K562 (cell line): ENCODE measurements around the gene DCAF5. TPM values are rescaled to one million over a fixed set of nuclear protein-coding genes. Genes with fewer than 3 reads are reported as not detected.

Experiments
- ARID4B ChIP-seq: sonication (generic); formaldehyde crosslinking; IDR thresholded peaks from 2 replicates; pipeline ENCODE4 v1.8.0; 2022; ENCODE audit warnings: mild to moderate bottlenecking, missing genetic modification reagents
- C11orf30 ChIP-seq: fragments of 450-650 bp; IDR thresholded peaks from 2 replicates; pipeline ENCODE4 v1.6.1; 2016; ENCODE audit warnings: low read depth, mild to moderate bottlenecking
- CBFB ChIP-seq: sonication (generic); formaldehyde crosslinking; IDR thresholded peaks from 2 replicates; pipeline ENCODE4 v1.4.0; 2020; ENCODE audit warnings: mild to moderate bottlenecking, missing genetic modification reagents
- CREM ChIP-seq: IDR thresholded peaks from 2 replicates; pipeline ENCODE4 v1.6.1; 2014; ENCODE audit warnings: antibody characterized with exemption, low read depth
- ESRRA ChIP-seq: fragments of 450-650 bp; IDR thresholded peaks from 2 replicates; pipeline ENCODE4 v1.6.1; 2014; ENCODE audit warnings: low read depth, mild to moderate bottlenecking, moderate library complexity, borderline replicate concordance
- HCFC1 ChIP-seq: IDR thresholded peaks from 2 replicates; pipeline ENCODE4 v1.6.1; 2012; ENCODE audit warnings: low read depth, low read length, improper control_type of control experiment
- KDM4B ChIP-seq, 2 experiments: fragments of 450-650 bp in 1 of 2; sonication (generic) in 1 of 2; IDR thresholded peaks; 2 replicates each; pipeline ENCODE4 v1.6.1; 2016 to 2017; ENCODE audit warnings: borderline replicate concordance in 2 of 2, antibody characterized with exemption in 1 of 2, low read depth in 1 of 2, mild to moderate bottlenecking in 1 of 2
- MBD2 ChIP-seq: sonication (generic); IDR thresholded peaks from 2 replicates; pipeline ENCODE4 v1.6.1; 2016; ENCODE audit warnings: low read depth, borderline replicate concordance
- NR2C2 ChIP-seq, 2 experiments: fragments of 200-800 bp in 1 of 2; sonication (Bioruptor generic) in 1 of 2; sonication (generic) in 1 of 2; formaldehyde crosslinking in 1 of 2; IDR thresholded peaks; 2 replicates each; pipeline versions ENCODE4 v1.6.1 to v1.8.0; 2016 to 2022; ENCODE audit warnings: mild to moderate bottlenecking in 1 of 2, missing compliant biosample characterization in 1 of 2, missing genetic modification characterization in 1 of 2, missing genetic modification reagents in 1 of 2
- PKNOX1 ChIP-seq: fragments of 450-650 bp; IDR thresholded peaks from 2 replicates; pipeline ENCODE4 v1.6.1; 2016
- RB1 ChIP-seq: fragments of 450-650 bp; IDR thresholded peaks from 2 replicates; pipeline ENCODE4 v1.6.1; 2017; ENCODE audit warnings: low read depth, mild to moderate bottlenecking
- polyA plus RNA-seq, 8 experiments: library from polyadenylated mRNA; depleted of rRNA in 4 of 8; stranded (reverse) in 5 of 8; unstranded in 3 of 8; fragments of >200 nt; fragmentation: Nextera tagmentation in 2 of 8; fragmentation: Illumina TruSeq in 1 of 8; extraction: Ambion mirVana in 2 of 8; extraction: Trizol in 1 of 8; gene quantifications; 2 replicates each; pipeline versions ENCODE4 v1.2.1 to v1.2.3, GENCODE V29; 2011 to 2014; ENCODE audit warnings: inconsistent platforms in 1 of 8, missing spikeins in 1 of 8
- total RNA-seq, 7 experiments: library from RNA; depleted of rRNA in 6 of 7; stranded (reverse); fragments of >200 nt in 6 of 7; fragmentation: Illumina TruSeq in 2 of 7; extraction: Trizol in 2 of 7; gene quantifications; 2 replicates each; pipeline versions ENCODE4 v1.2.1 to v1.2.3, GENCODE V29; 2011 to 2021; ENCODE audit warnings: low replicate concordance in 1 of 7
- TF ChIP-seq, protein P1 (sequence below): fragments of 450-650 bp; IDR thresholded peaks from 2 replicates; pipeline ENCODE4 v1.7.1; 2018; ENCODE audit warnings: mild to moderate bottlenecking, low read depth; ENCODE audit not compliant: partially characterized antibody
- TF ChIP-seq, protein P2 (sequence below): fragments of 250-450 bp; sonication (Bioruptor Pico); IDR thresholded peaks from 2 replicates; pipeline ENCODE4 v1.4.0; 2020; ENCODE audit warnings: mild to moderate bottlenecking
- TF ChIP-seq, protein P3 (sequence below): fragments of 450-650 bp; IDR thresholded peaks from 2 replicates; pipeline ENCODE4 v1.6.1; 2014; ENCODE audit warnings: low read depth, mild to moderate bottlenecking, moderate library complexity, borderline replicate concordance

DCAF5 gene
- total and polyA plus RNA-seq, 9 of the 15 experiments (the other 6 are each of a cell fraction or from before 2014, with no cell fraction given), result 5.6 to 24.1 (median 12.7) TPM

GRCh38 chr14:69191340-69192111 lies 38.6 kb upstream of the DCAF5 start, which contains the start of gene EXD2 (continued):
- TF ChIP-seq PKNOX1, result peak; percentile 44
- peak; percentile 79 for TF ChIP-seq ARID4B (CRISPR knock-in tag)
- TF ChIP-seq, protein P1, sequence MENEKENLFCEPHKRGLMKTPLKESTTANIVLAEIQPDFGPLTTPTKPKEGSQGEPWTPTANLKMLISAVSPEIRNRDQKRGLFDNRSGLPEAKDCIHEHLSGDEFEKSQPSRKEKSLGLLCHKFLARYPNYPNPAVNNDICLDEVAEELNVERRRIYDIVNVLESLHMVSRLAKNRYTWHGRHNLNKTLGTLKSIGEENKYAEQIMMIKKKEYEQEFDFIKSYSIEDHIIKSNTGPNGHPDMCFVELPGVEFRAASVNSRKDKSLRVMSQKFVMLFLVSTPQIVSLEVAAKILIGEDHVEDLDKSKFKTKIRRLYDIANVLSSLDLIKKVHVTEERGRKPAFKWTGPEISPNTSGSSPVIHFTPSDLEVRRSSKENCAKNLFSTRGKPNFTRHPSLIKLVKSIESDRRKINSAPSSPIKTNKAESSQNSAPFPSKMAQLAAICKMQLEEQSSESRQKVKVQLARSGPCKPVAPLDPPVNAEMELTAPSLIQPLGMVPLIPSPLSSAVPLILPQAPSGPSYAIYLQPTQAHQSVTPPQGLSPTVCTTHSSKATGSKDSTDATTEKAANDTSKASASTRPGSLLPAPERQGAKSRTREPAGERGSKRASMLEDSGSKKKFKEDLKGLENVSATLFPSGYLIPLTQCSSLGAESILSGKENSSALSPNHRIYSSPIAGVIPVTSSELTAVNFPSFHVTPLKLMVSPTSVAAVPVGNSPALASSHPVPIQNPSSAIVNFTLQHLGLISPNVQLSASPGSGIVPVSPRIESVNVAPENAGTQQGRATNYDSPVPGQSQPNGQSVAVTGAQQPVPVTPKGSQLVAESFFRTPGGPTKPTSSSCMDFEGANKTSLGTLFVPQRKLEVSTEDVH, result peak; percentile 79
- TF ChIP-seq, protein P2, sequence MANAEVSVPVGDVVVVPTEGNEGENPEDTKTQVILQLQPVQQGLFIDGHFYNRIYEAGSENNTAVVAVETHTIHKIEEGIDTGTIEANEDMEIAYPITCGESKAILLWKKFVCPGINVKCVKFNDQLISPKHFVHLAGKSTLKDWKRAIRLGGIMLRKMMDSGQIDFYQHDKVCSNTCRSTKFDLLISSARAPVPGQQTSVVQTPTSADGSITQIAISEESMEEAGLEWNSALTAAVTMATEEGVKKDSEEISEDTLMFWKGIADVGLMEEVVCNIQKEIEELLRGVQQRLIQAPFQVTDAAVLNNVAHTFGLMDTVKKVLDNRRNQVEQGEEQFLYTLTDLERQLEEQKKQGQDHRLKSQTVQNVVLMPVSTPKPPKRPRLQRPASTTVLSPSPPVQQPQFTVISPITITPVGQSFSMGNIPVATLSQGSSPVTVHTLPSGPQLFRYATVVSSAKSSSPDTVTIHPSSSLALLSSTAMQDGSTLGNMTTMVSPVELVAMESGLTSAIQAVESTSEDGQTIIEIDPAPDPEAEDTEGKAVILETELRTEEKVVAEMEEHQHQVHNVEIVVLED (CRISPR knock-in tag), result peak; percentile 74
- peak; percentile 93 for TF ChIP-seq ESRRA
- TF ChIP-seq MBD2, result peak; percentile 48; the same call in 1 of the 2 replicates
- peak; percentile 99 for TF ChIP-seq CBFB (CRISPR knock-in tag)
- TF ChIP-seq C11orf30, result peak; percentile 61; the same call in 1 of the 2 replicates
- peak; percentile 90 for TF ChIP-seq CREM
- peak; percentile 89 for TF ChIP-seq HCFC1
- TF ChIP-seq RB1, result peak; percentile 60
- peak; percentile 91 for TF ChIP-seq NR2C2 (CRISPR knock-in tag; IDR thresholded peaks at IDR 0.05)
- TF ChIP-seq NR2C2 (tag; IDR thresholded peaks at IDR 0.05), result peak; percentile 98
- TF ChIP-seq, protein P3, sequence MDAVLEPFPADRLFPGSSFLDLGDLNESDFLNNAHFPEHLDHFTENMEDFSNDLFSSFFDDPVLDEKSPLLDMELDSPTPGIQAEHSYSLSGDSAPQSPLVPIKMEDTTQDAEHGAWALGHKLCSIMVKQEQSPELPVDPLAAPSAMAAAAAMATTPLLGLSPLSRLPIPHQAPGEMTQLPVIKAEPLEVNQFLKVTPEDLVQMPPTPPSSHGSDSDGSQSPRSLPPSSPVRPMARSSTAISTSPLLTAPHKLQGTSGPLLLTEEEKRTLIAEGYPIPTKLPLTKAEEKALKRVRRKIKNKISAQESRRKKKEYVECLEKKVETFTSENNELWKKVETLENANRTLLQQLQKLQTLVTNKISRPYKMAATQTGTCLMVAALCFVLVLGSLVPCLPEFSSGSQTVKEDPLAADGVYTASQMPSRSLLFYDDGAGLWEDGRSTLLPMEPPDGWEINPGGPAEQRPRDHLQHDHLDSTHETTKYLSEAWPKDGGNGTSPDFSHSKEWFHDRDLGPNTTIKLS, result 0 out of 2 replicates have a peak, but pooled peaks have one; percentile 61
- peak in 1 of 2 experiments; percentile 74; a peak in 1 of 4 replicates for TF ChIP-seq KDM4B (IDR thresholded peaks at IDR 0.05; ENCODE audit: borderline replicate concordance in 2 of 2, low read depth in 1 of 2)
